HG03432 (cell line): ENCODE measurements around the gene ANKS1A.
A peak's percentile ranks its signal among the peaks of the same experiment; 100 is the strongest.
"Not testable (repeated sequence)": the region's sequence is repeated elsewhere in the genome, so short reads cannot be mapped to it uniquely, and the experiment has no call there.

ENCODE experiments used
- ATAC-seq: cut with Tn5 transposase; IDR thresholded peaks from one replicate; pipeline ENCODE4 v1.9.1; 2021; ENCODE audit warnings: mild to moderate bottlenecking, moderate library complexity; ENCODE audit not compliant: unreplicated experiment

Gene ANKS1A, protein sequence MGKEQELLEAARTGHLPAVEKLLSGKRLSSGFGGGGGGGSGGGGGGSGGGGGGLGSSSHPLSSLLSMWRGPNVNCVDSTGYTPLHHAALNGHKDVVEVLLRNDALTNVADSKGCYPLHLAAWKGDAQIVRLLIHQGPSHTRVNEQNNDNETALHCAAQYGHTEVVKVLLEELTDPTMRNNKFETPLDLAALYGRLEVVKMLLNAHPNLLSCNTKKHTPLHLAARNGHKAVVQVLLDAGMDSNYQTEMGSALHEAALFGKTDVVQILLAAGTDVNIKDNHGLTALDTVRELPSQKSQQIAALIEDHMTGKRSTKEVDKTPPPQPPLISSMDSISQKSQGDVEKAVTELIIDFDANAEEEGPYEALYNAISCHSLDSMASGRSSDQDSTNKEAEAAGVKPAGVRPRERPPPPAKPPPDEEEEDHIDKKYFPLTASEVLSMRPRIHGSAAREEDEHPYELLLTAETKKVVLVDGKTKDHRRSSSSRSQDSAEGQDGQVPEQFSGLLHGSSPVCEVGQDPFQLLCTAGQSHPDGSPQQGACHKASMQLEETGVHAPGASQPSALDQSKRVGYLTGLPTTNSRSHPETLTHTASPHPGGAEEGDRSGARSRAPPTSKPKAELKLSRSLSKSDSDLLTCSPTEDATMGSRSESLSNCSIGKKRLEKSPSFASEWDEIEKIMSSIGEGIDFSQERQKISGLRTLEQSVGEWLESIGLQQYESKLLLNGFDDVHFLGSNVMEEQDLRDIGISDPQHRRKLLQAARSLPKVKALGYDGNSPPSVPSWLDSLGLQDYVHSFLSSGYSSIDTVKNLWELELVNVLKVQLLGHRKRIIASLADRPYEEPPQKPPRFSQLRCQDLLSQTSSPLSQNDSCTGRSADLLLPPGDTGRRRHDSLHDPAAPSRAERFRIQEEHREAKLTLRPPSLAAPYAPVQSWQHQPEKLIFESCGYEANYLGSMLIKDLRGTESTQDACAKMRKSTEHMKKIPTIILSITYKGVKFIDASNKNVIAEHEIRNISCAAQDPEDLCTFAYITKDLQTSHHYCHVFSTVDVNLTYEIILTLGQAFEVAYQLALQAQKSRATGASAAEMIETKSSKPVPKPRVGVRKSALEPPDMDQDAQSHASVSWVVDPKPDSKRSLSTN

DNA sequence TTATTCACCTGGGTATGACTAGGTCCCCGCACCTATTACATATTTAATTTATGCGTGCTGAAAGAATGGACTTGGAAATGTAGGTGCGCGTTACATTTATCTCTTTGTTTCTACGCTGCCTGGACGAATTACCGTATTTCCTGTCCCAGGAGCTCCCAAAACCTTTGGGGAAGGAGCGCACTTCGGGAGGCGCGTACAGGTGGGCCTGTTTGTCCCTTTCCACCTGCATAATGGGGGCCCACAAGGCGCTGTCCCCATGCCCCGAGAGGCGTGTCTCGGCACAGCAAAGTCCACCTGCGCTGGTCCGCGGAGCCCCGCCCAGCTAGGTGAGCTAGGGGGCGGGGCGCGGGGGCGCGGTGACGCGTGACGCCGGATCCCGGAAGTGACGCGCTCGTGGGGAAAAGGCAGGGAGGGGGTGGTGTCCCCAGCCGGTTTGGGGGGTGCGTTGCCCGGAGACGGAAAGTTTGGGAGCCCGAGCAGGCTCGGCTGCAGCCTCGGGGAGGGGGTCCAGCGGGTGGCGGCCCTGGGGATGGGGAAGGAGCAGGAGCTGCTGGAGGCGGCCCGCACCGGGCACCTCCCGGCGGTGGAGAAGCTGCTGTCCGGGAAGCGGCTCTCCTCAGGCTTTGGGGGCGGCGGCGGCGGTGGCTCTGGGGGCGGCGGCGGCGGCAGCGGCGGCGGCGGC is at the start of gene ANKS1A:
ANKS1A (plus strand) TSS at position 382 of the 682 bp plus-strand sequence; CDS start at position 530, 148 bp downstream.
- ATAC-seq: peak; percentile 66

DNA sequence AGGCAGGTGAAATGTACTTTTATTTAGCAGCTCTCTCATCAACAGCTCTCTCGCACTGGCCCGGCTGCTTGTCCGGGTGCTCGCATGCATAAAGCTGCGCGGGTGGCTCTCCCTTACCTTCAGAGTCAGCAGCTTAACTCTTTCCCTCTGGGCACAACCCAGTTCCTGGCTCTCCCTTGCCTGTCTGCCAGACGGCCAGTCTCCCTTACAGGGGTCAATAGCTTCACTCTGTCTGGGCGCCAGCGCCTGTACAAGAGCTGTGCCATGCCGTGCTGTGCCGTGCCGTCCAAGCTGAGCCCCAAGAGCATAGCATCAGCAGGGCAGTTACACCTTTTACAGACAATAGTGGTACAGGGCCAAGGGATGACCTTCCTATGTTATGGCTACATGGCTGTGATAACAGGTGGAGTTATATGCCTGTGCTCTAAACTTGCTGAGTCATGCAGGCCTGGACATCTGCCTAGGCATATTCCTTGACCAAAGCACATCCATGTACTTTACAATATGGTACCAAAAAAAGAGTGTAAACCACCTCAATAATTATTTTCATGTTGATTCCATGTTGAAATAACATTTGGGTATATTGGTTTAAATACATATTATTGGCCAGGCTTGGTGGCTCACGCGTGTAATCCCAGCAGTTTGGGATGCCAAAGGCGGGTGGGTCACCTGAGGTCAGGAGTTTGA is 49.2 kb upstream of the ANKS1A start:
- no peak for ATAC-seq

DNA sequence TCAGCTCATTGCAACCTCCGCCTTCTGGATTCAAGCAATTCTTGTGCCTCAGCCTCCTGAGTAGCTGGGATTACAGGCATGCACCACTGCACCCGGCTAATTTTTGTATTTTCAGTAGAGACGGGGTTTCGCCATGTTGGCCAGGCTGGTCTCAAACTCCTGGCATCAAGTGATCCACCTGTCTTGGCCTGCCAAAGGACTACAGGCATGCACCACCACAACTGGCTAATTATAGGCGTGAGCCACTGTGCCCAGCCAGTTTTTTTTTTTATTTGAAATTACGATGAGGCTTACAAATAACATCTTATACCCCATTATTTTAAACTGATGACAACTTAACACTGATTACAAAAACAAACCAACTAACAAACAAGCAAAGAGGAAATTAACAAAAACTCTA is 40.0 kb upstream of the ANKS1A start:
- ATAC-seq: not testable (repeated sequence)

GRCh38 chr6:34851361-34851760 is 37.7 kb upstream of the ANKS1A start:
- ATAC-seq: no peak

GRCh38 chr6:34852406-34853085 is 36.5 kb upstream of the ANKS1A start:
- no peak for ATAC-seq

- ATAC-seq: no peak
Observed at GRCh38 chr6:34855463-34855862, 33.6 kb upstream of the ANKS1A start.

DNA sequence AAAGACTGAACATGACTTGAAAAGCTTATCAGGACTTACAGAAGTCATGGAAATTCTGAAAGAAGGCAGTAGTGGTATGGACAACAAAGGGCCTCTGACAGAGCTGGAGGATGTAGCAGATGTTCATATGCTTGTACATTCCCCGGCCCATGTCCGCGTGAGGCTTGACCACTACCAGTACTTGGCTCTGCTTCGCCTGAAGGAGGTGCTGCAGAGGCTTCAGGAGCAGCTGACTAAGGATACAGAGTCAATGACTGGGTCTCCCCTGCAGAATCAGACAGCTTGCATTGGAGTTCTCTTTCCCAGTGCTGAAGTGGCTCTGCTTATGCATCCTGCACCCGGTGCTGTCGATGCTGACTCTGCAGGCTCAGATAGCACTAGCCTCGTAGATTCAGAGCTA is 30.4 kb upstream of the ANKS1A start:
- ATAC-seq: no peak

GRCh38 chr6:34859951-34860350 is 29.1 kb upstream of the ANKS1A start:
- no peak for ATAC-seq

- no peak for ATAC-seq
Observed at GRCh38 chr6:34860776-34861175, 28.3 kb upstream of the ANKS1A start.

- no peak for ATAC-seq
Observed at GRCh38 chr6:34864007-34864406, 25.0 kb upstream of the ANKS1A start.

GRCh38 chr6:34865107-34865506 is 23.9 kb upstream of the ANKS1A start:
- ATAC-seq: no peak

GRCh38 chr6:34866509-34866908 is 22.5 kb upstream of the ANKS1A start:
- ATAC-seq: no peak

GRCh38 chr6:34867484-34867883 is 21.6 kb upstream of the ANKS1A start:
- no peak for ATAC-seq

DNA sequence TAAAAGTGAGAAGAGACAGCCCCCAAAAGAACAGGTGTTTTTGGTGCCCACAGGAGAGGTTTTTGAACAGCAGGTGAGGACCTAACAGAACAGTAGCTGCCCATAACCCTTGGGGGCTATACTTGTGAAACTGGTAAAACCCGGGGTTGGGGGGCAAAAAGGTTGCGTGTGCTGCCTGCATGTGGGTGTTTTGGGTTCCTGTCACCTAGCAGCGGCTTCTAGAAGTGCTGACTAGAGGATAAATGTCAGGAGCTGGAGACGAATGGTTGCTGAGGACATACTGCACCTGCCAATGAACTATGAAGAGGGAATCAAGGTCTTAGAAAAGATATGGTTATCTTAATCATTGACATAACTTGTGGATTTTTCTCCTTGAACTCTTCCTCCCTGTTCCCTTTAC is 17.2 kb upstream of the ANKS1A start:
- no peak for ATAC-seq

DNA sequence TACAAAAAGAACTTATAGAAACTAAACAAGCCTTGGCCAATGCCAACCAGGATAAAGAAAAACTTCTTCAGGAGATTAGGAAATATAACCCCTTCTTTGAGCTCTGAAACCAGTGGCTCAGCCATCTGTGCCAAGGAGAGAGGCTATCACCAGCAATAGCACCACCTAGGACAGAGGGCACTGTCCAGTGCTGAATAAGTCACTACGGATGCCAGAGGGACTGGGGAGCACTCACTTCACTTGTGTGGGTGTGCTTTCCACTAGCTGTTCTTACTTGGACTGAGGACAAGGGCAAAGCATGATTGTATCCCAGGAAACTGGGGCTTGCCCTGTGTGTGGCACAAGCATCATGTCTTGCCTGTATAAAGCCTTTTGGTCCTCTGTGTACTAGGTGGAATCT is 16.7 kb upstream of the ANKS1A start:
- ATAC-seq: no peak

- ATAC-seq: no peak
Observed at GRCh38 chr6:34875292-34876213, 13.5 kb upstream of the ANKS1A start.

DNA sequence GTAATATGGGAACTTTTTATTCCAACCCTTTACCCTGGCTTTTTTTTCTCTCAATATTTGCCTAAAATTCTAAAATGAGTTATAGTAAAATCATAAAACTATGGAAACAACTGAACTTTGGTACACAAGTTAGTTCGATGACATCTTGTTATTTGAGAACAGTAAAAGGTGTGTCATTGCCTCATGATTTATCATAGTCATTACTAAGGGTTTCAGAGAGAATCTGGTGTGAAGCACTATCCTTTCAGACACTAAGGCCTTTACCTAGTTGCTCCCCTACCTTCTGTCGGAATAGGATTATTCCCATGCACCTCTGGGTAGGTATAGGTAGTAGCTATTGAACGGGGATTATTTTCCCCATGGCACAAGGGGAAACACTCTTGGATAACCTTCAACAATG is 12.6 kb upstream of the ANKS1A start:
- no peak for ATAC-seq

DNA sequence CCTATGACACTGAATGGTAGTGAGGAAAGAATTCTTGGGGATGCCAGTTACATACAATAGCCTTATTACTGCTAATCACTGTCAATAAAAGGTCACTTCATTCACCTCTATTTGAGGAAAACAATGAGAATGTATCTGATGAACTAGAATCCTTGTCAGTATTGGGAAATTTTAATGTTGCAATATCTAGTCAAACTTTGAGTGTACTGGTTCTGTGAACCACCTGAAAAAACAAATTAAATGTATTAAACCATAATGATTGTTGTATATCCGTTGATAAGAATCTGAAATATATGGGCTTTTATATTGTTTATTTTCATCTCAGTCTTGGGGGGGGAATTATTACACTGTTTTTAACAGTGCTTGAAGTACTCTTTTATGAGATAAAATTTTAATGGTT is 11.8 kb upstream of the ANKS1A start:
- no peak for ATAC-seq
